HCT116 (cell line): ENCODE results near the gene BEND6. TPM values are rescaled to one million over a fixed set of nuclear protein-coding genes. Genes with fewer than 3 reads are reported as not detected.

Experiments used
- ATAC-seq: fragments of 200-7000 bp; cut with Tn5 transposase; 2 replicates; pipeline ENCODE4 v1.9.1; 2020; ENCODE audit warnings: mild to moderate bottlenecking, moderate library complexity
- BruUV-seq: library from RNA; stranded (reverse); fragments of 400-500 nt; replicated peaks from 2 replicates; lab custom pipeline; 2021; lab: Mats Ljungman, UMichigan
- CTCF ChIA-PET: fragments of 300-600 bp; sonication (Branson Sonifier 250); formaldehyde crosslinking; loops from one replicate; lab custom pipeline; 2021; ENCODE audit warnings: antibody characterized with exemption; lab: Charles Lee
- POLR2A ChIA-PET: fragments of 300-600, 350-600 bp; sonication (Branson Sonifier 250); formaldehyde crosslinking; loops from one replicate; lab custom pipeline; 2021; ENCODE audit warnings: antibody characterized with exemption; lab: Charles Lee
- RAD21 ChIA-PET, 2 experiments: fragments of 300-600 bp; sonication (Branson Sonifier 250); formaldehyde crosslinking; loops; one replicate each; lab custom pipeline; 2023; ENCODE audit warnings: low total read pairs in 2 of 2; ENCODE audit not compliant: uncharacterized antibody in 2 of 2, unreplicated experiment in 2 of 2, low non-redundant PET in 1 of 2; lab: Charles Lee
- DNase-seq: peaks from one replicate; pipeline ENCODE4 v3.0.0-alpha.2; 2010; ENCODE audit warnings: low read depth, low spot score
- H2AFZ ChIP-seq: fragments of 200-600 bp; shearing (Covaris generic), sonication (generic); 2 replicates; pipeline ENCODE4 v1.6.1; 2017; ENCODE audit warnings: low read depth, mixed run types, mixed read lengths, antibody characterized with exemption, low read length; ENCODE audit not compliant: poor library complexity, severe bottlenecking
- H3K27ac ChIP-seq: 2 replicates; pipeline ENCODE4 v1.5.1; 2012; ENCODE audit warnings: low read depth, low read length
- H3K27me3 ChIP-seq: fragments of 200-600 bp; sonication (generic); 2 replicates; pipeline ENCODE4 v1.6.1; 2016; ENCODE audit warnings: mixed run types, low read length, mixed read lengths; ENCODE audit not compliant: insufficient read depth
- H3K36me3 ChIP-seq, 2 experiments: fragments of 200-500 bp in 1 of 2; fragments of 200-600 bp in 1 of 2; sonication (Bioruptor generic) in 1 of 2; sonication (generic) in 1 of 2; 2 replicates each; pipeline versions ENCODE4 v1.5.1 to v1.6.1; 2014 to 2016; ENCODE audit warnings: low read length in 2 of 2, inconsistent platforms in 1 of 2, mixed read lengths in 1 of 2, mixed run types in 1 of 2; ENCODE audit not compliant: insufficient read depth in 2 of 2, control insufficient read depth in 1 of 2
- H3K4me1 ChIP-seq, 2 experiments: fragments of 200-600 bp in 1 of 2; sonication (generic) in 1 of 2; 2 replicates each; pipeline versions ENCODE4 v1.5.1 to v1.6.1; 2012 to 2017; ENCODE audit warnings: low read length in 2 of 2, inconsistent platforms in 1 of 2, mild to moderate bottlenecking in 1 of 2, mixed read lengths in 1 of 2, mixed run types in 1 of 2, moderate library complexity in 1 of 2; ENCODE audit not compliant: insufficient read depth in 2 of 2, control insufficient read depth in 1 of 2
- H3K4me2 ChIP-seq: fragments of 200-600 bp; sonication (generic); 2 replicates; pipeline ENCODE4 v1.6.1; 2017; ENCODE audit warnings: mixed run types, low read length, mixed read lengths
- H3K4me3 ChIP-seq, 2 experiments: fragments of 200-600 bp in 1 of 2; sonication (generic) in 1 of 2; replicated peaks in 1 of 2; 2 replicates each; pipeline ENCODE4 v1.5.1; 2011 to 2016; ENCODE audit warnings: low read length in 2 of 2, control low read depth in 1 of 2, low read depth in 1 of 2, mild to moderate bottlenecking in 1 of 2, mixed read lengths in 1 of 2, mixed run types in 1 of 2
- H3K79me2 ChIP-seq: fragments of 200-600 bp; sonication (generic); 2 replicates; pipeline ENCODE4 v1.6.1; 2017; ENCODE audit warnings: mild to moderate bottlenecking, mixed run types, low read length, moderate library complexity, mixed read lengths; ENCODE audit not compliant: insufficient read depth
- H3K9ac ChIP-seq: fragments of 200-600 bp; sonication (generic); 2 replicates; pipeline ENCODE4 v1.6.1; 2016; ENCODE audit warnings: low read length, mixed read lengths
- H3K9me2 ChIP-seq: fragments of 200-600 bp; sonication (generic), shearing (Covaris generic); 2 replicates; pipeline ENCODE4 v1.6.1; 2017; ENCODE audit warnings: mixed run types, mild to moderate bottlenecking, moderate library complexity; ENCODE audit not compliant: insufficient read depth
- H3K9me3 ChIP-seq, 2 experiments: fragments of 200-500 bp in 1 of 2; fragments of 200-600 bp in 1 of 2; sonication (Bioruptor generic) in 1 of 2; sonication (generic) in 1 of 2; 2 replicates each; pipeline ENCODE4 v1.6.1; 2014 to 2017; ENCODE audit warnings: low read length in 2 of 2, mixed read lengths in 2 of 2, inconsistent platforms in 1 of 2, low read depth in 1 of 2, mild to moderate bottlenecking in 1 of 2, mixed run types in 1 of 2, moderate library complexity in 1 of 2; ENCODE audit not compliant: control insufficient read depth in 1 of 2, insufficient read depth in 1 of 2
- H4K20me1 ChIP-seq: fragments of 200-600 bp; sonication (generic), shearing (Covaris generic); 2 replicates; pipeline ENCODE4 v1.6.1; 2017; ENCODE audit warnings: mixed run types, mild to moderate bottlenecking, moderate library complexity; ENCODE audit not compliant: insufficient read depth
- ATF3 ChIP-seq: IDR thresholded peaks from 2 replicates; pipeline ENCODE4 v1.6.1; 2012
- EZH2phosphoT487 ChIP-seq: fragments of 200-600 bp; IDR thresholded peaks from 2 replicates; pipeline ENCODE4 v1.6.1; 2018; ENCODE audit warnings: antibody characterized with exemption, borderline replicate concordance
- POLR2AphosphoS5 ChIP-seq: IDR thresholded peaks from 2 replicates; pipeline ENCODE4 v1.6.1; 2011; ENCODE audit warnings: mild to moderate bottlenecking, low read depth, low read length, moderate library complexity
- RAD21 ChIP-seq: IDR thresholded peaks from 2 replicates; pipeline ENCODE4 v1.6.1; 2012; ENCODE audit warnings: low read depth, mild to moderate bottlenecking
- REST ChIP-seq: IDR thresholded peaks from 2 replicates; pipeline ENCODE4 v1.6.1; 2012; ENCODE audit warnings: low read depth
- TCF7L2 ChIP-seq: IDR thresholded peaks from 2 replicates; pipeline ENCODE4 v1.7.0; 2011; ENCODE audit warnings: borderline replicate concordance, inconsistent platforms; ENCODE audit not compliant: insufficient read depth, insufficient read length; ENCODE audit errors: extremely low read depth
- ZFX ChIP-seq: fragments of 450-650 bp; IDR thresholded peaks from 2 replicates; pipeline ENCODE4 v1.6.1; 2017
- ZNF274 ChIP-seq: fragments of 200-500 bp; sonication (Bioruptor generic); IDR thresholded peaks from 2 replicates; pipeline ENCODE4 v1.6.1; 2014; ENCODE audit warnings: mild to moderate bottlenecking, low read depth, low read length, inconsistent platforms
- intact Hi-C: fragments of 100-400 bp; cut with micrococcal nuclease; formaldehyde crosslinking; loops from 2 replicates; pipeline ENCODE4 v1.10.0; 2022
- total RNA-seq: library from RNA; stranded (reverse); gene quantifications from one replicate; pipeline ENCODE4 v1.2.1, GENCODE V29; 2021; ENCODE audit not compliant: unreplicated experiment
- TF ChIP-seq, protein P1 (sequence below), 3 experiments: fragments of 200-600 bp in 1 of 3; sonication (generic) in 1 of 3; IDR thresholded peaks in 2 of 3; conservative IDR thresholded peaks in 1 of 3; 2 replicates each; pipeline ENCODE4 v1.5.1; 2012 to 2017; ENCODE audit warnings: low read depth in 2 of 3, low read length in 2 of 3, antibody characterized with exemption in 1 of 3, borderline replicate concordance in 1 of 3, control low read depth in 1 of 3, mild to moderate bottlenecking in 1 of 3, mixed read lengths in 1 of 3, mixed run types in 1 of 3, moderate library complexity in 1 of 3; ENCODE audit not compliant: insufficient read depth in 1 of 3

The BEND6 gene
- total RNA-seq, 1 experiment from 2014 or later = 4.0 TPM

GRCh38 chr6:56970849-56971248, 15.9 kb downstream of the BEND6 start:
- Histone ChIP-seq H3K27ac (no peak overlapping the region), H3K9me2 (no peaks in the 10 kb centered on the region), H3K9ac (no peak overlapping the region), H3K4me3 (no peak overlapping the region), H3K4me2 (no peak overlapping the region), H3K36me3 (no peaks in the 10 kb centered on the region), H2AFZ (no peak overlapping the region), H3K79me2 (no peaks in the 10 kb centered on the region), H3K9me3 (no peaks in the 10 kb centered on the region), H4K20me1 (no peaks in the 10 kb centered on the region), H3K27me3 (no peaks in the 10 kb centered on the region), H3K4me1 (no peaks in the 10 kb centered on the region)
- TF ChIP-seq, protein P1, sequence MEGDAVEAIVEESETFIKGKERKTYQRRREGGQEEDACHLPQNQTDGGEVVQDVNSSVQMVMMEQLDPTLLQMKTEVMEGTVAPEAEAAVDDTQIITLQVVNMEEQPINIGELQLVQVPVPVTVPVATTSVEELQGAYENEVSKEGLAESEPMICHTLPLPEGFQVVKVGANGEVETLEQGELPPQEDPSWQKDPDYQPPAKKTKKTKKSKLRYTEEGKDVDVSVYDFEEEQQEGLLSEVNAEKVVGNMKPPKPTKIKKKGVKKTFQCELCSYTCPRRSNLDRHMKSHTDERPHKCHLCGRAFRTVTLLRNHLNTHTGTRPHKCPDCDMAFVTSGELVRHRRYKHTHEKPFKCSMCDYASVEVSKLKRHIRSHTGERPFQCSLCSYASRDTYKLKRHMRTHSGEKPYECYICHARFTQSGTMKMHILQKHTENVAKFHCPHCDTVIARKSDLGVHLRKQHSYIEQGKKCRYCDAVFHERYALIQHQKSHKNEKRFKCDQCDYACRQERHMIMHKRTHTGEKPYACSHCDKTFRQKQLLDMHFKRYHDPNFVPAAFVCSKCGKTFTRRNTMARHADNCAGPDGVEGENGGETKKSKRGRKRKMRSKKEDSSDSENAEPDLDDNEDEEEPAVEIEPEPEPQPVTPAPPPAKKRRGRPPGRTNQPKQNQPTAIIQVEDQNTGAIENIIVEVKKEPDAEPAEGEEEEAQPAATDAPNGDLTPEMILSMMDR (IDR thresholded peaks at IDR 0.05 in 2 of 3, conservative IDR thresholded peaks at IDR 0.05 in 1 of 3; ENCODE audit: borderline replicate concordance in 1 of 3, insufficient read depth in 1 of 3, low read depth in 2 of 3, low read length in 2 of 3) = no peak
- TF ChIP-seq ZFX (no peak), REST (no peak), POLR2AphosphoS5 (no peak), TCF7L2 (no peak), ZNF274 (no peak), ATF3 (no peak), EZH2phosphoT487 (no peak), RAD21 (no peak)
- ChIA-PET CTCF (no interaction called here), RAD21 (no interaction called here), POLR2A (no interaction called here)
- DNase-seq = no peak
- BruUV-seq = no TSS peak
- intact Hi-C loops = no loop called here
- no peak for ATAC-seq
